AG10803 (cell line): ENCODE measurements around the gene ETAA1.
A peak's percentile ranks its signal among the peaks of the same experiment; 100 is the strongest.

ENCODE experiments used
- DNase-seq: peaks from one replicate; pipeline ENCODE4 v3.0.0; 2010; ENCODE audit warnings: low read depth
- H3K4me3 ChIP-seq: 2 replicates; pipeline ENCODE4 v1.5.1; 2011; ENCODE audit warnings: mild to moderate bottlenecking, low read length, control low read depth
- TF ChIP-seq, protein P1 (sequence below): conservative IDR thresholded peaks from 2 replicates; pipeline ENCODE4 v1.5.1; 2011; ENCODE audit warnings: mild to moderate bottlenecking, low read length, control low read depth, inconsistent platforms

ETAA1 gene

DNA sequence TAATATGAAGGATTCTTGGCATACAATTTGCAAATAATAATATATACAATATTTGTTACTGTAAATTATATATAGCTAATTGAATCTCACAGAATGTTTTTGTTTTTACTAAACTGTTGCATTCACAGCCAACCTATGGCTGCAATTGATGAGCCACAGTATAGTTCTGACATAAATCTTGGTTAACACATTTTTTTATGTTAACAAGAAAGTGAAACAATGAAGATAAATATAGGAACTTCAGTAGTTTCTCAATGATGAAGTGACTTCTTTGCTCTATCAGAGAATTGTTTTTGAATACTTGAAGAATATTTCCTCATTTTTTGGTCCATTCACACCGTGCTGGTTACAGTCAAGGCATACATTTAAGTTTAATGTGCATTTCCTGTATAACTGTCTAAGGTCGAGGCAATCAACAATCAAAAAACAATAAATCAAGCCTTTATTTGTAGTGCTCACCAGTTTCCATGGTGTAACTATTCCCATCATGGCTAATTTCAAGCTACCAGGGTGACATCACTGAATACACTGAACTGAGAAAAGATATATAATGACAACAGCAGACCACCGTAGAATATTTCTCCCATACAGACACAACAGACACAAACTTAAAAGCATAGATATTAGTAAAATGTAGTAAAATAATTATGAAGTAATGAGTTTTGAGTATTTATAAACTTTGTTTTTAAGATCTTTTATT lies 12.9 kb upstream of the ETAA1 start:
- DNase-seq, result no peak
- no peak overlapping the region for H3K4me3 ChIP-seq
- TF ChIP-seq, protein P1, sequence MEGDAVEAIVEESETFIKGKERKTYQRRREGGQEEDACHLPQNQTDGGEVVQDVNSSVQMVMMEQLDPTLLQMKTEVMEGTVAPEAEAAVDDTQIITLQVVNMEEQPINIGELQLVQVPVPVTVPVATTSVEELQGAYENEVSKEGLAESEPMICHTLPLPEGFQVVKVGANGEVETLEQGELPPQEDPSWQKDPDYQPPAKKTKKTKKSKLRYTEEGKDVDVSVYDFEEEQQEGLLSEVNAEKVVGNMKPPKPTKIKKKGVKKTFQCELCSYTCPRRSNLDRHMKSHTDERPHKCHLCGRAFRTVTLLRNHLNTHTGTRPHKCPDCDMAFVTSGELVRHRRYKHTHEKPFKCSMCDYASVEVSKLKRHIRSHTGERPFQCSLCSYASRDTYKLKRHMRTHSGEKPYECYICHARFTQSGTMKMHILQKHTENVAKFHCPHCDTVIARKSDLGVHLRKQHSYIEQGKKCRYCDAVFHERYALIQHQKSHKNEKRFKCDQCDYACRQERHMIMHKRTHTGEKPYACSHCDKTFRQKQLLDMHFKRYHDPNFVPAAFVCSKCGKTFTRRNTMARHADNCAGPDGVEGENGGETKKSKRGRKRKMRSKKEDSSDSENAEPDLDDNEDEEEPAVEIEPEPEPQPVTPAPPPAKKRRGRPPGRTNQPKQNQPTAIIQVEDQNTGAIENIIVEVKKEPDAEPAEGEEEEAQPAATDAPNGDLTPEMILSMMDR, result no peak

DNA sequence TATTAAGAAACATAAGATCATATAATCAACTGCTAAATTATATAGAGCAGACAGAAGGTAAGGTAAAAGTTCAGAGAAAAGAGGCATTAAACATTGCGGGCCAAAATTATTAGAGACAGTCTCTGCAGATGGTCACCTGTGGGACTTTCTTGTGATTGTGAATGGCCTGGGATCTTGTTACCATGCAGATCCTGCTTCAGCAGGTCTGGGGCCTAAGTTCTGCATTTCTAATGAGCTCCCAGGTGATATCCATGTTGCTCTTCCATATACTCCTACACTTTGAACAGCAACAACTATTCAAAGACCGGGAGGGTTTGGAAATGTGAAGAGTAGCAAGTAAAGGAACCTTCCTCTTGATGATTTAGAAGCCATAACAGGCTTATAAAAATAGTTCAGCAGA lies 8.5 kb upstream of the ETAA1 start:
- TF ChIP-seq, protein P1, result no peak
- H3K4me3 ChIP-seq, result no peak overlapping the region
- DNase-seq, result no peak

DNA sequence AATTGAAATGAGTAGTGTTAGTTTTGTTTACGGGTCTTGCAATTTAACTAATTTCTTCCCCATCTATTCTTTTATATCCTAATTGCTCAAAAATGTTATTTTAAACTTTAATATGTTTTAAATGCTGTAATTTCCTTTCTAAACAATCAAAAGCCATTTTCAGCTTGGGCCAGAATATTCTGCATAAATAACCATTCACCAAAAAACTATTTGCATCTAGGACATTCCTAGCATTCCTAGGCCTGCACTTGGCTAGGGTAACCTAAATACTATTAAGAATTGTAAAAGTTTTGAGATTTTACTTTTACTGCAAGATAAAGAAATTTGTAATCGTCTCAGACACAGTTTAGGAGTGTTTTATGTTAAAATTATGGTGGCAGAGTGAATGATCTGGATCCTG lies 7.8 kb upstream of the ETAA1 start:
- peak; percentile 79 for DNase-seq
- H3K4me3 ChIP-seq, result no peak overlapping the region
- TF ChIP-seq, protein P1, result no peak

DNA sequence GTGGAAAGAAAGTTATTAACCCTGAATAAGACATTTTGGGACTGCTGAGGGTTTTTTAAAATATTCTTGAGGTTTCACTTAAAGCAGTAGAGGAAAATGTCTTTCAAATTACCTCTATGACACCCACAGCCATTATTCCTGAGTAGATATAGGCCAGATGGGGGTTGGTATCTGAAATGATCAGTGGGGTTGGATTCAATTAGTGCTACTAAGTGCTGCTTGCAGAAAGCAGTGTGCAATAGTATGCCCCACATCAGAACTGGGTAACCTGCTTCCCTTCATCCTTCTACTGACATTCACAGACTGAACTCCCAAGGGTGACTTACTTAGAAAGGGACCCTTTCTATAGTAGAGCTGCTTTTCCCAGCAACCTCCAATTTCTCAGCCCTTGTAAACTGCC lies 7.3 kb upstream of the ETAA1 start:
- no peak overlapping the region for H3K4me3 ChIP-seq
- no peak for DNase-seq
- TF ChIP-seq, protein P1, result no peak

DNA sequence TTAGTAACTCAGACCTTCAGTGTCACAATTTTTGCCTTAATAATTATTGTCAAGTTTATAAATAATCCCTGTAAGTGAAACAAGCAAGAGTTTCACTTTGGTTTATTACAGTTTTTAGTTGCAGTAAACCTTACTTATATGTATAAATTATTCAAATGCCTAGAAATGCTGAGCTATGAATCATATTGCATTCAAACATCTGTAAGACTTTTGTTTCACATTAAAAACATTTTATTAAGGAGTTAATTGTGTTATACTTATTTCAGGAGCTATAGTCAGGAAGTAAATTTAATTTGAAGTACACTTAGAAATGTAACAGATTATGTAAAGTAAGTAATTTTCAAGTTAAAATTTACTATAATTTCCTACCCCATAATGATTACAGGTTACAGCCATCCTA lies 3.9 kb upstream of the ETAA1 start:
- TF ChIP-seq, protein P1, result no peak
- no peak overlapping the region for H3K4me3 ChIP-seq

DNA sequence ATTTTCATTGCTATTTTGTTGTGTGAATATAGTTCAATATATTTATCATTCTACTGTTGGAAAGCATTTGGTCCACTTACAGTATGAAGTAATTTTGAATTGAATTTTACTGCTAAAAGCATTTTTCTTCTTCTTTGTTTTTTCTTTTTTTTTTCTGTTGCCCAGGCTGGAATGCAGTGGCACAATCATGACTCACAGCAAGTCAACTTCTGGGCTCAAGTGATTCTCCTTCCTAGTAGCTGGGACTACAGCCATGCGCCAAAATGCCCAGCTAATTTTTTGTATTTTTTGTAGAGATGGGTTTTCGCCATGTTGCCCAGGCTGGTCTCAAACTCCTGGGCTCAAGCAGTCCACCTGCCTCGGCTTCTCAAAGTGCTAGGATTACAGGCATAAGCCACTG lies 2.4 kb upstream of the ETAA1 start:
- DNase-seq, result peak; percentile 80
- TF ChIP-seq, protein P1, result no peak
- no peak overlapping the region for H3K4me3 ChIP-seq

More for the DNA sequence above, 3.9 kb upstream of the ETAA1 start:
- no peak for DNase-seq

DNA sequence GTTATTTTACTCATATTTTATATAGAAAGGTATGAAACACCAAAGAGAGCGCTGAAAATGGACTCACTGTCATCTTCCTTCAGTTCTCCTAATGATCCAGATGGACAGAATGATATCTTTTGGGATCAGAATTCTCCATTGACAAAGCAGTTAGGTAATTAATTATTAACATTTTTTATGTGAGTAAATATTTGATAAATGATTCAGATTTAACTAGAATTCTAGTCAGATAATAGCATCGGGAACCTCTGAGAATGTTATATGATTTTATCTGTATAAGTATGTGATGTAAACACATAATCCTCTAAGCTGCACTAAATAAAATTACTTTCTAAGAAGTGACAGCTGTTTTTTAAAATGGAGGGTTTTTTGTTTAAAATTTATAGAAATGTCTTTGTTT lies 2.0 kb downstream of the ETAA1 start:
- TF ChIP-seq, protein P1, result no peak
- H3K4me3 ChIP-seq, result no peak overlapping the region
- no peak for DNase-seq
